GM18508 (cell line): ENCODE measurements around the gene BAIAP2L2.

Source experiments
- ATAC-seq: cut with Tn5 transposase; IDR thresholded peaks from one replicate; pipeline ENCODE4 v1.9.1; 2021; ENCODE audit warnings: moderate number of reproducible peaks; ENCODE audit not compliant: insufficient read depth, unreplicated experiment

The BAIAP2L2 gene

DNA sequence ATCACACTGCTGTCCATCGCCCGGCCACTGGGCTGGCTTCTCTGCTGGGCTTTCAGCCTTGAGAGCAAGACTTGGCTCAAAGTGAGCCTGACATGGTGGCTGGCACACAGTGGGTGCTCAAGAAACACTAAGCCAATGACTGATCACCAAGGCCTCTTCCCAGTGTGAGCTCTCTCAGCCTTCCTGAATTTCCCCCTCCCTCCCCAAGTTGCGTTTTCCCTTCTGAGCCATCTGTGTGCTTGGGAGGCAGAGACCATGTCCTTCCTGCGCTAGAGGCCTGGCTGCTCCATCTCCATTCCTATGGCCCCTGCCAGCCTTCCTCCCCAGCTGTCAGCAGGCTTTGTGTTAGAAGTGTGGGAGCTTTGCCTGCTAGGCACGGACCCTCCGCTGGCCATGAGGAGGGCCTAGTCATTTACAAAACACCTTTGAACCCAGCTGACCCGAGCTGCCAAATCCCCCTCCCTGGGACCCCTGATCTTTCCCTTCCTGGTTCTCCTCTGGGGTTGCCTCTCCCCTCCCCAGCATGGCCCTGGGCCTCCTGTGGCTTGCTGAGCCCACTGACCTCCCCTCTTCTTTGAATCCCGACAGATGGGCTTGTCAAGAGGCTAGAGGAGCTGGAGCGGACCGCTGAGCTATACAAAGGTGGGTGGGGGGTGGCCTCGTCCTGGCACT is 40.1 kb downstream of the BAIAP2L2 start:
- ATAC-seq, result no peak

DNA sequence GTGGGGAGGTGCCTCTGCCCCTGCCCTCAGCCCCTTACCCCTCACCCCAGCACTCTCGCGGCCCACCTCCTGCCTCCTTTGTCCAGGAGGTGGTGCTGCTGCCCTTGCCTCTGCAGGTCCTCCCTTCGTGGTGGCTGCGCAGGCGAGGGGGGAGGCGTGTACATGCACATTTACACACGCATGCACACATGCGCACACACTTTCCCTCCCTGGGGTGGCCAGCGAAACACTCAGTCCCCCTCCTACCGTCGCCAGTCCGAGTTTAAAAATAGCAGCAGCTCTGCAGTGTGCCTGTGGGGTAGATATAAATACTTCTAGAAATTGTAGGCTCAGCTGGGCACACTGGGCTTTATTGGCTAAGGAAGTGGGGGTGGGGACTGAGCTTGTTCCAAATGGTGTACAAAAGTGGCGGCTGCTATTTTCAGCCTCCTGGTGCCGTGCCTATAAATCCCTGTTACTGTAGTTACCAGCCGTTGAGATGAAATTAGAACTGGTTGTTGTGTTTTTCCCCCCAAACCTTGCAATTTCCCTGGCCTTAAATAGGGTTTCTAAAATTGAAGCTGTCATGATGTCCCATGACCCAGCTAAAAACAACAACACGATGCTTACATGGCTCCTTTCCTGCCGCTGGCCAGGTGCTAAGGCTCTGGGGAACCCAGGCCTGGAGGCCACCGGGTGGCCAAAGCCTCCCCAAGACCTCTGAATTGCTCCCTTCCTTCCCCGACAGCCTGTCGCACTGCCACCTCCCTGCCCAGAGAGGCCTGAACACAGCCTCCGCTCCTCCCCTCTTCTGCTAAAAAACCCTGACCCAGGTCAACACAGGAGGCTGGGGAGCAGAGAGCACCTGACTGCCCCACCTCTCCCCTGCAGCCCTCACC is 40.9 kb downstream of the BAIAP2L2 start:
- ATAC-seq, result no peak

DNA sequence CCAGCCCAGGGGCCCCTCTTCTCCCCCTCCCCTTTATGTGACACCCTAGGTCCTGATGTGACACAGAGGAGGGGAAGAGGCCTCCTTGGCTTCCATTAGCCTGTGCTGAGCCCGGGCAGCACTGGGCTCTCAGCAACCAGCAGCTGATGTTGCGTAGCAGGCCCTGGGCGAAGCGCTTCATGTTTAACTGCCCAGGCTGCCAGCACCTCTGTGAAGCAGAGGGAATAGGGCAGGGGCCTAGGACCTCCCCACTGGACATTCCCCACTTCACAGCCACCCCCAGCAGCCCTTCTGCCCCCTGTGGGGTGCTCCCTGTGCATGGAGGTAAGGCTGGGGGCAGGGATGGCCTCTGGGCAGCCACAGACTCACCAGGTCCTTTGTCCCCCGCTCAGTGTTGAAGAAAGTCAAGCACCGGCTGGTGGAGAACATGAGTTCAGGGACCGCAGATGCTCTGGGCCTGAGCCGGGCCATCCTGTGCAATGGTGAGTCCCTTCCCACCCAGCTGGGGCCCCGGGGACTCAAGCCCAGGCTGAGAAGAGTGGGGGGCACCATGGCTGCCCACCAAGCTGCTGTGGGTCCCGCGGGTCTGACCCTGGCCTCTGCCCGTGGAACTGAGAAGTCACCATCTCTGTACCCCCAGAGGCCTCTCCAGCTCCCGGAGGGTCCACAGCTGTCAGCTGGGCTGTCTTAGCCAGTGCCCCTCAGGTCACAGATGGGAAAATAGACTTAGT is 41.7 kb downstream of the BAIAP2L2 start:
- no peak for ATAC-seq

DNA sequence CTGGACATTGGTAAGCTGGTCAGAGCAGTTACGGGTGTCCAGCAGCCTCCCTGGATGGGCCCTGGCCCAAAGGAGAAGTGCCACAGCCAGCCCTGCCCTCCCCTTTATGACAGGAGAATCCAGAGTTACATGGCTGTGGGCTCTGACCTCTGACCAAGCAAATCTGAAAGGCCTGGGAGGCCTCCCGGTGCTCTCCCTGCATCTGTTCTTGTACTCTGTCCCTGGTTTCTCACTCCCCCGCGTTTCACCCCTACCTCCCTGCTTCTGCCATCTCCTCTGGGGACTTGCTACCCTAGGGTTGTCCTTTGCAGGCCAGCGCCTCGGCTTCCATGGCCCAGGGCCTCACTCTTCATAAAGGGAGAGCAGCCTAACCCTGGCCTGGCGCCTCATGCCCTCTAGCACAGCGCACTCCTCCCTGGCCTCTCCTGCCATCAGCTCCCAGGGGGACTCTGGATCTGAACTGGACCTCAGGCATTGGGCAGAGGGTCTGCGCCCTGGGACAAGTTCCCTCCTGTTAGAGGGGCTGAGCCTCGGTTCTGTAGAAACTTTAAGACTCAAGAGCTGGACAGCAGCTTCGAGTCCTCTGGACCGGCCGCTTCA is 42.6 kb downstream of the BAIAP2L2 start:
- no peak for ATAC-seq

- ATAC-seq, result no peak
These were observed 43.5 kb downstream of the BAIAP2L2 start for GRCh38 chr22:38067028-38067415.

GRCh38 chr22:38066381-38067027 is 44.0 kb downstream of the BAIAP2L2 start:
- ATAC-seq, result no peak

- ATAC-seq, result no peak
These were observed 44.9 kb downstream of the BAIAP2L2 start for GRCh38 chr22:38065539-38065938.

- ATAC-seq, result no peak
These were observed 47.7 kb downstream of the BAIAP2L2 start for GRCh38 chr22:38062791-38063190.

DNA sequence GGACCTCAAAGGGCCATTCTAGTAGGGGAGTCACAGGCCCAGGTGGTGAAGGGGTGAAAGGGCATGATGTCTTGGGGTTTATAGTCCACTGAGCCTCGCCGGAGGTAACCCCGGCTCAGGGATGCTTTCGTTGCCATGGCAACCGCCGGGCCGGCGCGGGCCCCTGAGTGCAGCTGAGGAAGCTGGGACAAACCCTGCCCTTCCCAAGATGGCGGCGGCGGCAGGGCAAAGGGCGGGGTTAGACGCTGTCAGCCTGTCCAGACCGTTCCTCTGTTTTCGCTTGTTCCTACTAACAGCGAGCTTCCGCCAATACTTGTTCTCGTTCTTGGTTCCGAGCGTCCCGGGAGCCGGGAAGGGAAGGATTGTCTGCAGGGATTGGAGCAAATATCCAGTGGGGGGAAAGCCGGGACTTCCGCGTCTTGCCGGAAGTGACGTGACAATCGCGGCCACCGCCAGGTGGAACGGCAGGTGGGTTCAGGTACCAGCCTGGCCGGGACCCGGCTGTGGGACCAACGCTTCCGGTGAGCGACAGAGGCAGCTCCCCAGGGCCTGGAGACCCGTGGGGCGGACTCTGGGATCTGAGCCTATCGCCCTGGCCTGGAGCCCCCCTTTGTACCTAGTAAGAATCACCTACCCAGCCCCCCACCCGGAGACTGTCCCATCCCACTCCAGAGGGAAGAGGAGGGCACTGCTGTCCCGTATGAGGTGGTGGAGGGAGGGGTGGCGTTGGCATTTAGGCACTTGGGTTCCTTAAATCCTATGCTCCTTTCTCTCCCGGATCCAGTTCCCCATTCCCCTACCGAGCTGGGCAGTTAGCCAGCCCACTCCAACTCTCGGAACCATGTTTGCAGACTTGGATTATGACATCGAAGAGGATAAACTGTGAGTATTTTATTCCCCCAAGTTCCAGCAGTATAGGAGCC is 53.3 kb downstream of the BAIAP2L2 start, which contains the start of gene PICK1:
Gene PICK1 (plus strand): TSS at position 436 of the 923 bp plus-strand sequence. CDS start 406 bp downstream, at position 842.
- ATAC-seq, result no peak

GRCh38 chr22:38051900-38052862 is 58.3 kb downstream of the BAIAP2L2 start:
- no peak for ATAC-seq

DNA sequence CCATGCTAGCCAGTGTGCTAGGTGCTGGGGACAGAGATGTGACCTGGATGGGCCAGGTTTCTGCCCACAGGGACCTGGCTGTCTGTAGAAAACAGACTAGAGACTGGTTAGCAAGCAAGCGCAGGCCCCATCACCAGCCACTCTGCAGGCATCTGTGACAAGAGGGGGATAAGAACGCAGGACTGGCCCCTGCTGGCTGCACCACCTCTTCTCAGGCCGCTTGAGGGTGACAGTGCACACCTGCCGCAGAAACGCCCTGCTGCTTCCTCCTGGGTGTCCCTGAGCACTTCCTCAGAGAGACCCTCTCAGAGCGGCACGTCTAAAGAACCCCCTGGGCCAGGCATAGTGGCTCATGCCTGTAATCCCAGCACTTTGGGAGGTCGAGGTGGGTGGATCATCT is 59.2 kb downstream of the BAIAP2L2 start:
- ATAC-seq, result no peak

DNA sequence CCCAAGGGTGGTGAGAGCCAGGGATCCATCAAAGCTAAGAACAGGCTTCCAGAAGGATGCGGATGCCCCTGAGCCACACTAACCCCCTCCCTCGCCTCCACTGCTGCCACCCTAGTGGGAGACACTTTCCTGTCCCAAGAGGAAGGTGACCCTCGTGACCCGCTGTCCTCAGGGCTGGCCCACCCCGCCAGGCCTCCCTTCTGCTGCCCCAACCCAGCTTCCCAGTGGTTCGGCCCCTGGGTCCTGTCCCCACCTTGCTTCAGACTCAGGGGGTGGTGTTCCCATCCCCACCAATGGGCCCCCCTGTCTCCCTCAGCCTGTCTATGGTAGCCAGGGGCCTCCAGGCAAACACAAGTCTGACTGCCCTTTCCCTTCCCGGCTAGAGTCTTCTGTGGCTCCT is 59.8 kb downstream of the BAIAP2L2 start:
- no peak for ATAC-seq

DNA sequence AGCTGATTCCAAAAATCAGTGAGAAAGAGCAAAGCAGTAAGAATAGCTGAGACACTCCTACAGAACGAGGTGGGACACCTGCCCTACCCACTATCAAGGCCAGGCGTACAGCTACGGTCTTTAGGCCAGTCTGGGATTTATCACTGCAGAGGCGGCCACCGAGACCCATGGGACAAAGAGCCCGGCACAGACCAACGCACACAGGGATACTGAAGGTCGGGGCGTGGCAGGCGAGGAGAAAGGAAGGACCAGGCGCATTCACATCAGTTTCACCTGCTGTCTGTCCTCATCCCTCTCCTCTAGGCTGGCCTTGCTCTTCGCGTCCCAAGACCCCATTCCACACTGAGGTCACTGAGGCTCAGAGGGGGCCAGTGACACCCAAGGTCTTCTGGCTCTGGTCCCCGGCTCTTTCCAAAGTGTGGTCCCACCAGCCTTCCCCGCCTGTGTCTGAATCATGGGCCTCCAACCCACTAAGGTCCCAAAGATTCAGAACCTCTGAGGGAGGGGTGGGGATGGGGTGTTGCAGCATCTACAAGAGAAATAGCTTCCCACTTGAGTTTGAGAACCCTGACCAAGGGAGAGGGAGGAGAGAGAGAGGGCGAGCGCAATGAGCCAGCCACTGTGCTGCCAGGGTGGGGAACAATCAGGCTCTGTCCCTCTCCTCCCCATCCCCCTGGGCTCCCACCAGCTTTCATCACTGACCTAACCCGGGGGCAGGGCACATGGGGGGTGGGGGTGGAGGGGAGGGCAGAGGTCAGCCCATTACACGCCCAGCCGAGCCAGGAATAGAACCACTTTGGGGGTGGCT is 60.5 kb downstream of the BAIAP2L2 start:
- ATAC-seq, result no peak

- ATAC-seq, result no peak
These were observed 64.3 kb downstream of the BAIAP2L2 start for GRCh38 chr22:38046070-38046748.

DNA sequence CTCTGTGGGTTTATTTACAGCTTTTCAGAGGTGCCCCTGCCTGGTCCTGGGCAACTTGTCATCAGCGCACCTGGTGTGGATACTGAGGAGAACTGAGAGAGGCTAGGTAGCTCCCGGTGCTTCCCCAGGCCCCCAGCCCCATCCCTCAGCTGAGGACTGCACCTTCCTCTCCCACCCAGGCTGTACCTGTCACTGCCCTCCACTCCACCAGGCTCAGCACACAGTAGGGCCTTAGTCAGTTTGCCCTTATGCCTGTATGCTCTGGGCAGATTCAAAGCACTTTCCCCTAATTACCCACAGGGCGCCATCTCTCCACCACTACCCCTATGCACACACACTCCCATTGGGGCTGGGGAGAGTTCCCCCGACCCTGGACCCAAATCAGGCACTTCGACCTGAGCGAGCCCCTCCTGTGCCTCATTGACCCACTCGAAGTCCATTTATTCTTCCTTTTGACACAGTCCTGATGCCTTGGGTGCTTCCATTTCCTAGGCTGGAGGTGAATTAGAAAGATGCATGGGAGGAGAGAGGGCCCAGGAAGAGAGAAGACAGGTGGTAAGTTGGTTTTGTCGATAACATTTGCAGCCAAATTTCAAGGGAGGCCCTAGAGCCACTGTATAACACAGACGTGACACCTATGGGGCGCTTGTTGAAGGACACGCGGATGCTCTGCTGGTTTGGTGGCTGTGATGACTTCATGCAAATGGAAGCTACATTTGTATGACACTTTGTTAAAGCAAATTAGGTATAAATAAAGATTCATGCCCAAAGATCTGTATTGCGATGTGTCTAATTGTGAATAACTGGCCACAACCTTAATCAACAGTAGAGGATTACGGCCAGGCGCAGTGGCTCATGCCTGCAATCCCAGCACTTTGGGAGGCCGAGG is 67.1 kb downstream of the BAIAP2L2 start:
- ATAC-seq, result no peak

GRCh38 chr22:38042488-38042790 is 68.0 kb downstream of the BAIAP2L2 start:
- ATAC-seq, result no peak
